ENCODE data around the gene ZNF20. TPM values are rescaled to one million over a fixed set of nuclear protein-coding genes. Genes with fewer than 3 reads are reported as not detected.

ZNF20 gene
- total RNA-seq, 2 experiments from 2014 or later, result 2.0 to 3.0 TPM

GRCh38 chr19:12139269-12139668, 881 bp downstream of the ZNF20 start:
- no peak for ATAC-seq
- Mint-ChIP-seq H3K27ac (no peak overlapping the region), H3K36me3 (ENCODE audit: low read depth) (peaks cover 27% of the 10 kb centered on the region), H3K27me3 (no peaks in the 10 kb centered on the region), H3K4me3 (peak overlapping the region; percentile 91), H3K9me3 (peaks cover 3% of the 10 kb centered on the region), H3K4me1 (ENCODE audit: low read depth) (peaks cover 33% of the 10 kb centered on the region)
- CTCF ChIA-PET, result interaction anchor here (2.4 to 7.9 kb wide), 5 partner anchors 16 to 216 kb away, joined by 9 to 136 read pairs (median 45); partner anchors contain the start of genes ZNF625 and ZNF700
- no peak for TF ChIP-seq CTCF (IDR thresholded peaks at IDR 0.05)
- DNase-seq, result no peak
- POLR2A ChIA-PET, result interaction anchor here (1.0 to 1.8 kb wide), 5 partner anchors 72 to 215 kb away, joined by 3 to 5 read pairs (median 4); partner anchors contain the start of gene ZNF700
- intact Hi-C loops (cut with micrococcal nuclease), result loop anchor here (2.0 kb wide), 1 partner anchor 252 kb away; the partner anchor contains the start of gene ZNF69

- Mint-ChIP-seq H3K4me3 (no peak overlapping the region), H3K4me1 (ENCODE audit: low read depth) (peaks cover 33% of the 10 kb centered on the region), H3K27me3 (no peaks in the 10 kb centered on the region), H3K27ac (peak overlapping the region; percentile 8), H3K36me3 (ENCODE audit: low read depth) (peaks cover 45% of the 10 kb centered on the region), H3K9me3 (peaks cover 19% of the 10 kb centered on the region)
- peak; percentile 64 for TF ChIP-seq CTCF (IDR thresholded peaks at IDR 0.05)
- intact Hi-C loops (cut with micrococcal nuclease), result no loop called here
- ATAC-seq (peak; percentile 58), DNase-seq (peak; percentile 54)
- ChIA-PET CTCF (interaction anchor here (0.7 to 7.9 kb wide), 13 partner anchors 14 to 339 kb away, joined by 3 to 136 read pairs (median 4); partner anchors contain the start of genes ZNF491, ZNF625, ZNF700 and ZNF763), POLR2A (no interaction called here)
Measured at GRCh38 chr19:12137221-12137940, 2.8 kb downstream of the ZNF20 start.

- CTCF ChIA-PET, result interaction anchor here (0.7 to 2.0 kb wide), 2 partner anchors 11 to 42 kb away, joined by 4 read pairs; no protein-coding TSS in a partner anchor
- intact Hi-C loops (cut with micrococcal nuclease), result no loop called here
- Mint-ChIP-seq H3K27ac (no peak overlapping the region), H3K4me1 (ENCODE audit: low read depth) (peaks cover 15% of the 10 kb centered on the region), H3K27me3 (no peaks in the 10 kb centered on the region), H3K9me3 (peaks cover 36% of the 10 kb centered on the region), H3K36me3 (ENCODE audit: low read depth) (peaks cover 60% of the 10 kb centered on the region), H3K4me3 (no peak overlapping the region)
- DNase-seq (no peak), ATAC-seq (no peak)
- POLR2A ChIA-PET, result no interaction called here
- TF ChIP-seq CTCF (IDR thresholded peaks at IDR 0.05), result no peak
Measured at GRCh38 chr19:12133069-12133468, 7.1 kb downstream of the ZNF20 start.

- POLR2A ChIA-PET, result interaction anchor here (0.6 to 1.6 kb wide), 2 partner anchors 9 to 18 kb away, joined by 3 to 6 read pairs; no protein-coding TSS in a partner anchor
- intact Hi-C loops (cut with micrococcal nuclease), result no loop called here
- Mint-ChIP-seq H3K27me3 (no peaks in the 10 kb centered on the region), H3K27ac (no peak overlapping the region), H3K9me3 (peaks cover 11% of the 10 kb centered on the region), H3K4me1 (ENCODE audit: low read depth) (peaks cover 4% of the 10 kb centered on the region), H3K4me3 (no peak overlapping the region), H3K36me3 (ENCODE audit: low read depth) (peaks cover 12% of the 10 kb centered on the region)
- DNase-seq (peak; percentile 31), ATAC-seq (no peak)
- peak; percentile 49 for TF ChIP-seq CTCF (IDR thresholded peaks at IDR 0.05)
- CTCF ChIA-PET, result interaction anchor here (0.9 to 2.0 kb wide), 8 partner anchors 12 to 202 kb away, joined by 3 to 9 read pairs (median 4); partner anchors contain the start of gene ZNF20
Measured at GRCh38 chr19:12126707-12127106, 13.4 kb downstream of the ZNF20 start.

Data from activated CD8-positive, alpha-beta T cell treated with anti-CD3 and anti-CD28 coated beads for 36 hours (primary cell).